GM23338 (cell line): ENCODE measurements around the gene BDH1. TPM values are rescaled to one million over a fixed set of nuclear protein-coding genes. Genes with fewer than 3 reads are reported as not detected.

Experiments used
- ATAC-seq: fragments of 200-7000 bp; cut with Tn5 transposase; 3 replicates; pipeline ENCODE4 v1.9.1; 2020
- DNase-seq: peaks from one replicate; pipeline ENCODE4 v3.0.0-alpha.2; 2015; ENCODE audit warnings: low spot score
- H2AFZ ChIP-seq: fragments of 200-600 bp; sonication (generic); 2 replicates; pipeline ENCODE4 v1.8.0; 2016; ENCODE audit warnings: antibody characterized with exemption, mild to moderate bottlenecking, moderate library complexity
- H3F3A ChIP-seq: fragments of 200-600 bp; sonication (generic); replicated peaks from 2 replicates; pipeline ENCODE4 v1.8.0; 2017; ENCODE audit warnings: antibody characterized with exemption, mixed run types, low read depth
- H3K27ac ChIP-seq: fragments of 200-600 bp; sonication (generic); 2 replicates; pipeline ENCODE4 v1.6.1; 2016; ENCODE audit warnings: low read depth
- H3K27me3 ChIP-seq: fragments of 200-600 bp; sonication (generic); 2 replicates; pipeline ENCODE4 v1.8.0; 2016; ENCODE audit warnings: mild to moderate bottlenecking, mixed run types, moderate library complexity; ENCODE audit not compliant: insufficient read depth
- H3K36me3 ChIP-seq: fragments of 200-600 bp; sonication (generic); 2 replicates; pipeline ENCODE4 v1.8.0; 2016; ENCODE audit warnings: mild to moderate bottlenecking; ENCODE audit not compliant: insufficient read depth
- H3K4me1 ChIP-seq: fragments of 200-600 bp; sonication (generic); 2 replicates; pipeline ENCODE4 v1.8.0; 2016; ENCODE audit warnings: mild to moderate bottlenecking, moderate library complexity; ENCODE audit not compliant: insufficient read depth
- H3K4me2 ChIP-seq: fragments of 200-600 bp; sonication (generic); 2 replicates; pipeline ENCODE4 v1.7.1; 2017; ENCODE audit warnings: mixed run types
- H3K4me3 ChIP-seq: fragments of 200-600 bp; sonication (generic); 2 replicates; pipeline ENCODE4 v1.6.1; 2016; ENCODE audit warnings: mixed run types
- H3K79me2 ChIP-seq: fragments of 200-600 bp; sonication (generic); replicated peaks from 2 replicates; pipeline ENCODE4 v1.8.0; 2017; ENCODE audit warnings: mild to moderate bottlenecking; ENCODE audit not compliant: insufficient read depth
- H3K9me2 ChIP-seq: fragments of 200-600 bp; sonication (generic); 2 replicates; pipeline ENCODE4 v1.8.0; 2017; ENCODE audit not compliant: insufficient read depth
- H4K20me1 ChIP-seq: fragments of 200-600 bp; sonication (generic); replicated peaks from 2 replicates; pipeline ENCODE4 v1.8.0; 2017; ENCODE audit warnings: mild to moderate bottlenecking; ENCODE audit not compliant: insufficient read depth
- H3K27ac Mint-ChIP-seq: 2 replicates; pipeline ENCODE4 v1.8.0; 2020; ENCODE audit warnings: inconsistent platforms, mild to moderate bottlenecking, moderate library complexity, mixed read lengths
- H3K27me3 Mint-ChIP-seq: 3 replicates; pipeline ENCODE4 v1.8.0; 2022; ENCODE audit warnings: low read depth, mild to moderate bottlenecking, moderate library complexity, mixed read lengths, inconsistent platforms; ENCODE audit not compliant: insufficient read depth, poor library complexity
- H3K36me3 Mint-ChIP-seq: 3 replicates; pipeline ENCODE4 v1.8.0; 2021; ENCODE audit warnings: low read depth, mild to moderate bottlenecking, inconsistent platforms, moderate library complexity, mixed read lengths
- H3K4me1 Mint-ChIP-seq: 3 replicates; pipeline ENCODE4 v1.8.0; 2020; ENCODE audit warnings: mild to moderate bottlenecking, inconsistent platforms, mixed read lengths
- H3K4me3 Mint-ChIP-seq: 3 replicates; pipeline ENCODE4 v1.8.0; 2021; ENCODE audit warnings: moderate library complexity, mild to moderate bottlenecking, inconsistent platforms, mixed read lengths
- H3K9me3 Mint-ChIP-seq: 3 replicates; pipeline ENCODE4 v1.8.0; 2020; ENCODE audit warnings: moderate library complexity, mild to moderate bottlenecking, inconsistent platforms, mixed read lengths
- CREB1 ChIP-seq: fragments of 250-450 bp; sonication (Bioruptor Pico); IDR thresholded peaks from 2 replicates; pipeline ENCODE4 v1.5.0; 2020; ENCODE audit warnings: low read depth, mild to moderate bottlenecking, moderate library complexity
- ETS1 ChIP-seq: IDR thresholded peaks from 2 replicates; pipeline ENCODE4 v1.6.1; 2016; ENCODE audit warnings: antibody characterized with exemption
- JUNB ChIP-seq: IDR thresholded peaks from one replicate; pipeline ENCODE4 v1.6.1; 2016; ENCODE audit warnings: antibody characterized with exemption; ENCODE audit not compliant: unreplicated experiment
- POLR2AphosphoS5 ChIP-seq: IDR thresholded peaks from 2 replicates; pipeline ENCODE4 v1.6.1; 2016; ENCODE audit warnings: antibody characterized with exemption, low read depth
- REST ChIP-seq: IDR thresholded peaks from one replicate; pipeline ENCODE4 v1.6.1; 2018; ENCODE audit warnings: antibody characterized with exemption; ENCODE audit not compliant: unreplicated experiment
- STAT1 ChIP-seq: IDR thresholded peaks from one replicate; pipeline ENCODE4 v1.6.1; 2016; ENCODE audit warnings: antibody characterized with exemption; ENCODE audit not compliant: unreplicated experiment
- ZNF114 ChIP-seq: fragments of 250-450 bp; sonication (Bioruptor Pico); IDR thresholded peaks from 2 replicates; pipeline ENCODE4 v1.5.0; 2020; ENCODE audit warnings: mild to moderate bottlenecking, moderate library complexity
- ZNF331 ChIP-seq: fragments of 250-450 bp; sonication (Bioruptor Pico); IDR thresholded peaks from 2 replicates; pipeline ENCODE4 v1.5.0; 2020; ENCODE audit warnings: low read depth, mild to moderate bottlenecking, moderate library complexity
- polyA plus RNA-seq: library from polyadenylated mRNA; unstranded; fragments of >200 nt; fragmentation: Nextera tagmentation; extraction: Ambion mirVana; gene quantifications from 2 replicates; pipeline ENCODE4 v1.2.1, GENCODE V29; 2016
- total RNA-seq: library from RNA; depleted of rRNA; stranded (reverse); fragments of >200 nt; shearing (Covaris generic); gene quantifications from 2 replicates; pipeline ENCODE4 v1.2.3, GENCODE V29; 2014
- TF ChIP-seq, protein P1 (sequence below), 2 experiments: fragments of 200-600 bp in 1 of 2; sonication (generic) in 1 of 2; conservative IDR thresholded peaks; 2 replicates each; pipeline versions ENCODE4 v1.5.1 to v1.6.1; 2016 to 2017; ENCODE audit warnings: antibody characterized with exemption in 2 of 2, low read depth in 2 of 2, mild to moderate bottlenecking in 2 of 2, moderate library complexity in 1 of 2
- TF ChIP-seq, protein P2 (sequence below): fragments of 250-450 bp; sonication (Bioruptor Pico); IDR thresholded peaks from 2 replicates; pipeline ENCODE4 v1.5.0; 2020; ENCODE audit warnings: mild to moderate bottlenecking, moderate library complexity

Gene BDH1
- total and polyA plus RNA-seq, 2 experiments from 2014 or later, result 18.1 to 19.3 TPM

DNA sequence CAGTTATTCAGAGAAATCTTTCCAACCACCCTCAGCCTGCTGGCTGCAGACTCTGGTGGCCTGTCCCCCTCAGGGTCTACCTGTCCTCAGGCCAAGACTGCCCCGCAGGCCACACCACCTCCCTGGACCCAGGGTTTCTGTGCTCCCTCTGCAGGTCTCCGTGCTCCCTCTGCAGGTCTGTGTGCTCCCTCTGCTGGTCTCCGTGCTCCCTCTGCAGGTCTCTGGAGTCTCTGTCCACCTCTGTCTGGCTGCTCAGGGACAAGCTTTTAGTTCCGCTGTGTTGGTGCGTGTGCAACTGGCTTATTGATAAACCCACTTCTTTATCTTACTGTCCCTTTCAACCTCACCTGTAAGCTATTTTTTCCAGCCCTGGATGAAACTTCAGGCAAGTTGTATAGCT lies 30.1 kb downstream of the BDH1 start:
- Mint-ChIP-seq H3K9me3 (no peaks in the 10 kb centered on the region), H3K4me1 (peaks cover 19% of the 10 kb centered on the region), H3K4me3 (no peak overlapping the region), H3K36me3 (peaks cover 25% of the 10 kb centered on the region), H3K27me3 (peaks cover 6% of the 10 kb centered on the region), H3K27ac (no peak overlapping the region)
- Histone ChIP-seq H4K20me1 (no peaks in the 10 kb centered on the region; the same call in 1 of the 2 replicates), H3K79me2 (no peaks in the 10 kb centered on the region), H3K27ac (no peak overlapping the region), H3K4me2 (no peak overlapping the region), H3K4me3 (no peak overlapping the region), H3K9me2 (no peaks in the 10 kb centered on the region), H3F3A (no peaks in the 10 kb centered on the region; the same call in 1 of the 2 replicates), H3K27me3 (no peaks in the 10 kb centered on the region), H3K36me3 (no peaks in the 10 kb centered on the region), H2AFZ (no peak overlapping the region), H3K4me1 (peaks cover 5% of the 10 kb centered on the region; the same call in 1 of the 2 replicates)
- TF ChIP-seq, protein P1, sequence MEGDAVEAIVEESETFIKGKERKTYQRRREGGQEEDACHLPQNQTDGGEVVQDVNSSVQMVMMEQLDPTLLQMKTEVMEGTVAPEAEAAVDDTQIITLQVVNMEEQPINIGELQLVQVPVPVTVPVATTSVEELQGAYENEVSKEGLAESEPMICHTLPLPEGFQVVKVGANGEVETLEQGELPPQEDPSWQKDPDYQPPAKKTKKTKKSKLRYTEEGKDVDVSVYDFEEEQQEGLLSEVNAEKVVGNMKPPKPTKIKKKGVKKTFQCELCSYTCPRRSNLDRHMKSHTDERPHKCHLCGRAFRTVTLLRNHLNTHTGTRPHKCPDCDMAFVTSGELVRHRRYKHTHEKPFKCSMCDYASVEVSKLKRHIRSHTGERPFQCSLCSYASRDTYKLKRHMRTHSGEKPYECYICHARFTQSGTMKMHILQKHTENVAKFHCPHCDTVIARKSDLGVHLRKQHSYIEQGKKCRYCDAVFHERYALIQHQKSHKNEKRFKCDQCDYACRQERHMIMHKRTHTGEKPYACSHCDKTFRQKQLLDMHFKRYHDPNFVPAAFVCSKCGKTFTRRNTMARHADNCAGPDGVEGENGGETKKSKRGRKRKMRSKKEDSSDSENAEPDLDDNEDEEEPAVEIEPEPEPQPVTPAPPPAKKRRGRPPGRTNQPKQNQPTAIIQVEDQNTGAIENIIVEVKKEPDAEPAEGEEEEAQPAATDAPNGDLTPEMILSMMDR (conservative IDR thresholded peaks at IDR 0.05; ENCODE audit: low read depth in 2 of 2), result peak; percentile 17 to 36; a peak in 3 of 4 replicates
- no peak for TF ChIP-seq JUNB
- no peak for DNase-seq
- ATAC-seq, result no peak

DNA sequence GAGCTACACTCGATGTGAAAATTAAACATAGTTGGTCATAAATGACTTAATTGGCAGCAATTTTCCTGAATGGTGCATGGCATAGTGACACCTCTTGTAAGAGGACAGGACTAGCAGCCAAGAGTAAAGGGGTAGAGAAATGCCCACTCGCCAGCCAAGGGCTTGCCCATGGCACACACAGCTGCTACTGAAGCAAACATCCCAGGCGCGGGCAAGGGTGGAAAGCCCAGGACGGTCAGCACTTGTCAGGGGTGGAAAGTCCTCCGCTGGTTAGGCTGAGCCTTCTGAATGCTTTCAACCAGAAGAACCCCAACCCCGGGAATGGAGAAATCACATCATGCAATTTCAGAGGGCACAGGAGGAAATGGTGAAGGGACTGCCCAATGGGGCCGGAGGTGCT lies 31.6 kb downstream of the BDH1 start:
- no peak for DNase-seq
- Mint-ChIP-seq H3K27me3 (peaks cover 6% of the 10 kb centered on the region), H3K36me3 (peaks cover 24% of the 10 kb centered on the region), H3K9me3 (peaks cover 1% of the 10 kb centered on the region; the same call in 1 of the 3 replicates), H3K4me1 (peaks cover 29% of the 10 kb centered on the region), H3K4me3 (no peak overlapping the region), H3K27ac (no peak overlapping the region)
- no peaks in the 10 kb centered on the region for H3K36me3 ChIP-seq
- no peaks in the 10 kb centered on the region for H3K27me3 ChIP-seq
- H3K79me2 ChIP-seq, result no peaks in the 10 kb centered on the region
- TF ChIP-seq STAT1 (no peak), POLR2AphosphoS5 (no peak), ZNF114 (CRISPR knock-in tag) (no peak), CREB1 (no peak), ETS1 (no peak), ZNF331 (no peak), REST (no peak)
- TF ChIP-seq, protein P2, sequence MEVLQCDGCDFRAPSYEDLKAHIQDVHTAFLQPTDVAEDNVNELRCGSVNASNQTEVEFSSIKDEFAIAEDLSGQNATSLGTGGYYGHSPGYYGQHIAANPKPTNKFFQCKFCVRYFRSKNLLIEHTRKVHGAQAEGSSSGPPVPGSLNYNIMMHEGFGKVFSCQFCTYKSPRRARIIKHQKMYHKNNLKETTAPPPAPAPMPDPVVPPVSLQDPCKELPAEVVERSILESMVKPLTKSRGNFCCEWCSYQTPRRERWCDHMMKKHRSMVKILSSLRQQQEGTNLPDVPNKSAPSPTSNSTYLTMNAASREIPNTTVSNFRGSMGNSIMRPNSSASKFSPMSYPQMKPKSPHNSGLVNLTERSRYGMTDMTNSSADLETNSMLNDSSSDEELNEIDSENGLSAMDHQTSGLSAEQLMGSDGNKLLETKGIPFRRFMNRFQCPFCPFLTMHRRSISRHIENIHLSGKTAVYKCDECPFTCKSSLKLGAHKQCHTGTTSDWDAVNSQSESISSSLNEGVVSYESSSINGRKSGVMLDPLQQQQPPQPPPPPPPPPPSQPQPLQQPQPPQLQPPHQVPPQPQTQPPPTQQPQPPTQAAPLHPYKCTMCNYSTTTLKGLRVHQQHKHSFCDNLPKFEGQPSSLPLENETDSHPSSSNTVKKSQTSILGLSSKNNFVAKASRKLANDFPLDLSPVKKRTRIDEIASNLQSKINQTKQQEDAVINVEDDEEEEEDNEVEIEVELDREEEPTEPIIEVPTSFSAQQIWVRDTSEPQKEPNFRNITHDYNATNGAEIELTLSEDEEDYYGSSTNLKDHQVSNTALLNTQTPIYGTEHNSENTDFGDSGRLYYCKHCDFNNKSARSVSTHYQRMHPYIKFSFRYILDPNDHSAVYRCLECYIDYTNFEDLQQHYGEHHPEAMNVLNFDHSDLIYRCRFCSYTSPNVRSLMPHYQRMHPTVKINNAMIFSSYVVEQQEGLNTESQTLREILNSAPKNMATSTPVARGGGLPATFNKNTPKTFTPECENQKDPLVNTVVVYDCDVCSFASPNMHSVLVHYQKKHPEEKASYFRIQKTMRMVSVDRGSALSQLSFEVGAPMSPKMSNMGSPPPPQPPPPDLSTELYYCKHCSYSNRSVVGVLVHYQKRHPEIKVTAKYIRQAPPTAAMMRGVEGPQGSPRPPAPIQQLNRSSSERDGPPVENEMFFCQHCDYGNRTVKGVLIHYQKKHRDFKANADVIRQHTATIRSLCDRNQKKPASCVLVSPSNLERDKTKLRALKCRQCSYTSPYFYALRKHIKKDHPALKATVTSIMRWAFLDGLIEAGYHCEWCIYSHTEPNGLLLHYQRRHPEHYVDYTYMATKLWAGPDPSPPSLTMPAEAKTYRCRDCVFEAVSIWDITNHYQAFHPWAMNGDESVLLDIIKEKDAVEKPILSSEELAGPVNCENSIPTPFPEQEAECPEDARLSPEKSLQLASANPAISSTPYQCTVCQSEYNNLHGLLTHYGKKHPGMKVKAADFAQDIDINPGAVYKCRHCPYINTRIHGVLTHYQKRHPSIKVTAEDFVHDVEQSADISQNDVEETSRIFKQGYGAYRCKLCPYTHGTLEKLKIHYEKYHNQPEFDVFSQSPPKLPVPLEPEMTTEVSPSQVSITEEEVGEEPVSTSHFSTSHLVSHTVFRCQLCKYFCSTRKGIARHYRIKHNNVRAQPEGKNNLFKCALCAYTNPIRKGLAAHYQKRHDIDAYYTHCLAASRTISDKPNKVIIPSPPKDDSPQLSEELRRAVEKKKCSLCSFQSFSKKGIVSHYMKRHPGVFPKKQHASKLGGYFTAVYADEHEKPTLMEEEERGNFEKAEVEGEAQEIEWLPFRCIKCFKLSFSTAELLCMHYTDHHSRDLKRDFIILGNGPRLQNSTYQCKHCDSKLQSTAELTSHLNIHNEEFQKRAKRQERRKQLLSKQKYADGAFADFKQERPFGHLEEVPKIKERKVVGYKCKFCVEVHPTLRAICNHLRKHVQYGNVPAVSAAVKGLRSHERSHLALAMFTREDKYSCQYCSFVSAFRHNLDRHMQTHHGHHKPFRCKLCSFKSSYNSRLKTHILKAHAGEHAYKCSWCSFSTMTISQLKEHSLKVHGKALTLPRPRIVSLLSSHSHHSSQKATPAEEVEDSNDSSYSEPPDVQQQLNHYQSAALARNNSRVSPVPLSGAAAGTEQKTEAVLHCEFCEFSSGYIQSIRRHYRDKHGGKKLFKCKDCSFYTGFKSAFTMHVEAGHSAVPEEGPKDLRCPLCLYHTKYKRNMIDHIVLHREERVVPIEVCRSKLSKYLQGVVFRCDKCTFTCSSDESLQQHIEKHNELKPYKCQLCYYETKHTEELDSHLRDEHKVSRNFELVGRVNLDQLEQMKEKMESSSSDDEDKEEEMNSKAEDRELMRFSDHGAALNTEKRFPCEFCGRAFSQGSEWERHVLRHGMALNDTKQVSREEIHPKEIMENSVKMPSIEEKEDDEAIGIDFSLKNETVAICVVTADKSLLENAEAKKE (CRISPR knock-in tag), result no peak
- H3K27ac ChIP-seq, result no peak overlapping the region
- no peak overlapping the region for H3K4me2 ChIP-seq
- H2AFZ ChIP-seq, result no peak overlapping the region
- H3K9me2 ChIP-seq, result no peaks in the 10 kb centered on the region
- no peak for ATAC-seq
- H3F3A ChIP-seq, result no peaks in the 10 kb centered on the region; the same call in 1 of the 2 replicates
- H4K20me1 ChIP-seq, result no peaks in the 10 kb centered on the region
- peaks cover 5% of the 10 kb centered on the region; the same call in 1 of the 2 replicates for H3K4me1 ChIP-seq
- no peak overlapping the region for H3K4me3 ChIP-seq
